ENCODE data around the gene ITLN1.
"Not testable (repeated sequence)": the region's sequence is repeated elsewhere in the genome, so short reads cannot be mapped to it uniquely, and the experiment has no call there.

Gene ITLN1

GRCh38 chr1:160882582-160882981, 2.4 kb downstream of the ITLN1 start:
- no peak for DNase-seq

DNA sequence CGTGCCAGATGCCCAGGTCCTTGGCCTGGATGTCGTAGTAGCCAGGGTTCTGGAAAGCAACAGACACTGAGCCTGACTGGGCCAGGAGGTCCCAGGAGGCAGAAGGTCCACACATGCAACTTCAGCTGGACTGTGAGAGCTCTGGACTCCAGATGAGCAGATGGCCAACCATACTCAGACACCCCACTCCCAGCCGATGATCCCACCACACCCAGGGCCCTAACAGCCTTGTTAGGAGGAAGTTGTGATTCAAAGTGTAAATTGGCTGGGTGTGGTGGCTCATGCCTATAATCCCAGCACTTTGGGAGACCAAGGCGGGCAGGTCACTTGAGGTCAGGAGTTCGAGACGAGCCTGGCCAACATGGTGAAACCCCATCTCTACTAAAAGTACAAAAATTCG, 3.7 kb downstream of the ITLN1 start:
- DNase-seq, result not testable (repeated sequence)

GRCh38 chr1:160880216-160880615, 4.8 kb downstream of the ITLN1 start:
- DNase-seq, result no peak

DNA sequence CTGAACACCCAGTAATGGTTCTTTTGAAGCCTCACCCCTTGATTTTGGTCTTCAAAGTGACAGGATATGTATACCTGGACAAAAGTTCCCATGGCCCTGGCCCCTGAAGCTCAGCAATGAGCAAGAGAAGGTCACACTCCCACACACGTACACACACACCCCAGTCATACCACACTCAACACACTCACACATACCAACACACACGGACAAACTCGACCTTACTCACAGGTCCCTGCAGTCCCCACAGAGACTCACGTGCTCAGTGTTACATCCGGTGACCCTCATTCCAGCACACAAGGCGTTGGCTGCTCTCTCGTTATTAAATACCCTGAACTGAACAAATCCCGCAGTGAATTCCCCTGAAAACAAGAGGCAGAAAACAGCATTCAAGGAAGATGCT, 5.9 kb downstream of the ITLN1 start:
- no peak for DNase-seq

DNA sequence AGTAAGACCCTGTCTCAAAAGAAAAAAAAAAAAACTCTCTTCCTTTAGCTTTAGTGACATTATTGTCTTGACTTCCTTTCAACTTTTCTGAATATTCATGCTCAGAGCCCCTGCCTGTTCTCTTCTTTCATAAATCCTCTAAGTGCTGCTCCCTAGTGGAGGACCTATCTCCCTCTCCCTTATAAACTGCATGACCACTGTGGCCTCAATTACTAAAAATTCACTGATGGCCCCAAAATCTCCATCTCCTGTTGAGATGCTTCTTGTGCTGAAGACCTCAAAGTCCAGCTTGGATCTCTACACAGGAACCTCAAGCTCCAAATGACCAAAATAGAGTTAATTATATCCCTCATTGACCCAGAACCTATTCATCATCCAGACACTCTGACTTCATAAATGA, 7.8 kb downstream of the ITLN1 start:
- DNase-seq, result no peak

DNA sequence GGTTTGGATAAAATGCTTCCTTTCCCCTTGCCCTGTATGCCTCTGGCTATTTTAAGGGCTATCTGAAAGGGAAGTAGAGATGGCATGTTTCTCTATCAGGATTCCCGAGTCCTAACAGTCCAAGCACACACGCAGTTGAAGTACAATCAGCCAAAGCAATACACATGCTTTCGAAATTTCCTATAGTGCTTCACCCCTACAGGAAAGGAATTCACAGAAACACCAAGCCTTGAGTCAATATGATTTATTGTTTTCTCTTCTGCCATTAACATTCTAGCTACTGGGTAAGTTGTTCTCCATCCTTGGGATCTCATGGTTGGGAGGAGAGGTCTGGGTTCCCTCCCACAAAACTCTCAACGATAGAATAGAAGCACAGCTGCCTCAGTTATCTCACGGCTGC, 8.7 kb downstream of the ITLN1 start:
- peak; percentile 80 for DNase-seq

- DNase-seq, result not testable (repeated sequence)
These were observed 9.4 kb downstream of the ITLN1 start for GRCh38 chr1:160875591-160875990.

DNA sequence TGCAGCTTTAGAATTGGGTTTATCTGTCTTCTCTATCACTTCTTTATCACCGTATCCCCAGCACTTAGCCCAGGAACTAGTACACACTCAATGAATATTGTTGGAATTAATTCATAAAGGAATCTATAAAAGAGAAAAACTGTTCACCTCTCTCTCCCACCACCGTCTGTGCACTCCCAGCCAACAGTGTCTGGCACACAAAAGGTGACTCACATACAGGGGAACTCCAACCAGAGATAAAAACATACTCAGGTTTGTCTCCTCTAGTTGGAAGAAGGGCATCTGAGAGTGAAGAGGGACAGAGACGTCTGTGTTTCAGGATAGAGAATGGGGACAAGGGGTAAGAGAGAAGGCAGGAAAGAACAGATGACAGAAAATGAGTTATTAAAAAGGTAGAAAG, 10.0 kb downstream of the ITLN1 start:
- DNase-seq, result peak; percentile 78

GRCh38 chr1:160868141-160868540, 16.8 kb downstream of the ITLN1 start:
- DNase-seq, result peak; percentile 86

- not testable (repeated sequence) for DNase-seq
These were observed 17.3 kb downstream of the ITLN1 start for GRCh38 chr1:160867651-160868050.

DNA sequence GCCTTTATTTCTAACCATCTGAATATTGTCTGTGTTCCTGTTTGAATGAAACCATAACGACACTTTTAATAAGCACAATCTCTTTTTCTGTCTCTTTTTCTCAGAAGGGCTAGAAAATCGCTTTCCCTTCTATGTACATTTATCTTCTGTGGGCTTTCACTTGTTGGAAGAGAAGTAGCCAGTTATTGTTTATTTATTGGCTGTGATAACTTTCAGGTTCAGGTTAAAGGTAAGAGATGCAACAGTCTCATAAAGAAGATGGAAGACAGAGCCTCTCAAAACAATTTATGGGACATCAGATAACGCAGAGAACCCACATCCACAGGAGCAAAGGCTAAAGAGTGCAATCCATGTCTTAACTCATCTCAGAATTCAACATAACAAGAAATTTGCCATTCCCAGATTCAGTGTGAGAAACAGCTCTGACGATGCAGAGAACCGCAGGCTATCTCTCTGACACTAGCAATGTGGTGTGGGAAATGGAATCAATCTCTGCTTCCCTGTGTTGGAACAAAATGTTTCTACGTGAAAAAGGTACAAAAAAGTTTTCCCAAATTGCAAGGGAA, 18.2 kb downstream of the ITLN1 start:
- no peak for DNase-seq

DNA sequence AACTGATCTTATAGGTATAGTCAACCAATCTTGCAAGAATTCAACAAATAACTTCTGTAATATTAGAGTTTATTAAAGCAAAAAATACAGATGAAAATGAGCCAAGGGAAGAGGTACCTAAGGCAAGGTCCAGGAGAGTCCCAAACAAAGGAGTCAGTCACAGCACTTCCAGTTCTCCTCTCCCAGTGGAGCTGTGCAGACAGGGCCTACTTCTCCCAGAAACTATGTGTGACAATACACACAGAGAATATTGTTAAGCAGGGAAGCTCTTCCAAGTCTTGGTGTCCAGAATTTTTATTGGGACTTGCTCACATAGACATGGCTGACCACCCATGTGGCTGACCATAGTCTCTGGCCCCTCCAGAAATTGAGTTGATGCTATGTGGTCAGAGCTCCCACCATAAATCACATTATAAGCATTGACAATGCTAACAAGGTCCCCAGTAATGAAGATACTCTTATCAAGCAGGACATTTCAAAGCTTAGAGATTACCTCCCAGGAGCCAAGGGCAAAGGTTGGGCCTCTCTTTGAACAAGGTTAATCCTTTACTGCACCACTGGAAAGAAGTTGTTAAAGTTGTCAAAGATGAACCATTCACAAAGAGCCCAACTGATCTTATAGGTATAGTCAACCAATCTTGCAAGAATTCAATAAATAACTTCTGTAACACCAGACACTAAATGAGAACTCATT, 18.8 kb downstream of the ITLN1 start:
- no peak for DNase-seq

DNA sequence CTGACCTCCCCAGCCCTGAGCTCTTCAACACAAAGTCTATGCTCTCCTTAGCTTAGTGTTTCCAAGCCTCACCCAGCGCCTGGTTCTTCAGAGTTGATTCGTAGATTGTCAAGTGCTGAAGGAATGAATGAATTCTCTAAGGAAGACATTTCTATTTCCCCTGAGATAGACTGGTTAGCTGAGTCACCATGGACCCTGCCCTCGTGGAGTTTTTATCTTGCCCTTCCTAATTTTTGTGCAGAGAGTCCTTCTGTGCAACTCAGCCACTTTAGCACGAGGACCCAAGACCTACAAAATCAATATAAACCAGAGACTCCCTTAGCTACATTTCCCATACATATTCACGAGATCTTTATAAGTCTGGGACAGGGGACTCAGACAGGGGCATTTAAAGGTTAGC, 19.6 kb downstream of the ITLN1 start:
- no peak for DNase-seq

- DNase-seq, result no peak
These were observed 20.8 kb downstream of the ITLN1 start for GRCh38 chr1:160864173-160864572.

- DNase-seq, result no peak
These were observed 21.2 kb downstream of the ITLN1 start for GRCh38 chr1:160863774-160864131.

- DNase-seq, result no peak
These were observed 21.8 kb downstream of the ITLN1 start for GRCh38 chr1:160863061-160863773.

- DNase-seq, result peak; percentile 61
These were observed 22.5 kb downstream of the ITLN1 start, which contains the start of gene CD244 for GRCh38 chr1:160862203-160863060. Gene CD244, minus strand, starts transcription at chr1:160862887. Its CDS starts 210 bp downstream, at chr1:160862677.

DNA sequence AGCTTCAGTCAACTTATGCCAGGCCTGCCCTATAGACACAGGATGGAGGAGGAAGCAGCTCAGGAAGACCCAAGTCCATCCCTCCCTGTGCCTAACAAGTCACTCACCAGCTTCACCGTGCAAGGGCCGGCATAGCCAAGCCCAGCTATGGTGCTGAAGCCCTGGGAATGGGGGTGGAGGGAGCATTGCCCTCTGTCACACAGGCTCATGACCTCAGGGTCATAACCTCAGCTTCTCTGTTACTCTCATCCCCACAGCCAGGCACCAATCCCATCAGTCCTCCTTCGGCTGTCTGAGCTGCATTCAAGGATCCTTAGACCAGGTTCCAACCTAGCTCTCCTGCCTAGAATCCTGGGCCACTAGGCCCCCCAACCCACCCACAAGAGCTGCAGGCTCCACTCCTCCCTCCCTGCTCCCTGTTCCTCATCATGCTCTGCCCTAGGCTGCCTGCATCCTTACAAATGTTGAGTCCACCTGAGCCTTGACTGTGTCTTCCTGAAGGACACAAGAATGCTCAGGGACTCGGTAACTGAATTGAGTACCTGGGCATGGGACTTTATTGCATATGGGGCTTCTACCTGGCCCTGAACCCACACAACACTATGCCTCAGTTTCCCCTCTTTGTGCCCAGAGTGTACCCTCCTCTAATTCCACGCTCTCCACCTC, 24.0 kb downstream of the ITLN1 start:
- DNase-seq, result no peak

- DNase-seq, result no peak
These were observed 25.8 kb downstream of the ITLN1 start for GRCh38 chr1:160859166-160859565.

- no peak for DNase-seq
These were observed 26.5 kb downstream of the ITLN1 start for GRCh38 chr1:160858507-160858906.

- no peak for DNase-seq
These were observed 26.9 kb downstream of the ITLN1 start for GRCh38 chr1:160858097-160858496.

DNA sequence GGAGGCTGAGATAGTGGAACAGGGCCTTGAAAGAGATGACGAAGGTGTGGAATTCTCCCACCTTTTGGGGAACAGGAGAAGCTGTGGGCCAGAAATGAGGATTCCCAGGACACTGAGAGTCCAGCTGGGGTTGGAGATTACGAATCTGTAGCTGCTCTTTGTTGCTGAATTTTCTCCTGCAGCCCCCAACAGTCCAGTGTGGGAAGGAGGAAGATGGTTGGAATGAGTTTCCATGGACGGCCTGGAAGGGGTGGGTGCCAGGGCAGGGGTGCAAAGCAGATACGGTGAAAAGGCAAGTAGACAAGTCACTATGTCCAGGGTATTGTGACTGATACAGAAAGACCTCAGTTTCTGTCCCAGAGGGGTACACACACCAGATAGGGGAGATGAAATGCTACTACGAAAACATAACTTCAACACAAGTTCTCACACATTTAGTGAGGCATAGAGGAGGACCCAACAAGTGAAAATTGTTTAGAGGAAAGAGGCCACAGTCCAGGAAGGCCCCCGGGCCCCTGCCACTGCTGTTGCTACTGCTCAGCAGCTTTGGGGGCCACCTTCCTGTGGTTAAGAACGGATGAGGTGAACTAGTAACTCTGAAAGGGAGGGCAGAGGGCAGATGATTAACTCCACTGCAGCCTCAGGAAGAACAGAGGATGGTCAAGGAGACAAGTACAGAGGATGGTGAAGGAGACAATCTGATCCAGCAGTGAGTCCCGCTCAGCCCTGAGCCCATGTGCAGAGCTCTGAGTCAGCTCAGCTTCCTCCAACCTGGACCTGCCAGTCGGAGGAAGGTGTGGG, 29.6 kb downstream of the ITLN1 start:
- DNase-seq, result no peak
